Naive thymus-derived CD4-positive, alpha-beta T cell (primary cell): ENCODE measurements around the gene CLSTN2. TPM values are rescaled to one million over a fixed set of nuclear protein-coding genes. Genes with fewer than 3 reads are reported as not detected.

Experiments used
- ATAC-seq: fragments of 150-1000 bp; cut with Tn5 transposase; 2 replicates; pipeline ENCODE4 v1.10.0; 2021; ENCODE audit warnings: mild to moderate bottlenecking, moderate library complexity
- CTCF ChIA-PET: fragments of 350-600 bp; sonication (Branson Sonifier 250); formaldehyde crosslinking; loops from one replicate; lab custom pipeline; 2021; ENCODE audit warnings: antibody characterized with exemption; lab: Charles Lee
- POLR2A ChIA-PET: fragments of 350-600 bp; sonication (Branson Sonifier 250); formaldehyde crosslinking; loops from one replicate; lab custom pipeline; 2021; ENCODE audit warnings: antibody characterized with exemption, inconsistent platforms; lab: Charles Lee
- DNase-seq, 9 donors: peaks; one replicate each; pipeline versions ENCODE4 v3.0.0 to v3.0.0-alpha.2; 2020 to 2022; ENCODE audit warnings: mixed read lengths in 1 of 9
- H3K27ac ChIP-seq: one replicate; pipeline ENCODE4 v1.7.0; 2013; ENCODE audit warnings: mild to moderate bottlenecking, low read depth, low read length, moderate library complexity
- H3K27me3 ChIP-seq, 2 donors: one replicate each; pipeline ENCODE4 v1.7.0; 2013; ENCODE audit warnings: low read length in 2 of 2, mild to moderate bottlenecking in 2 of 2, moderate library complexity in 2 of 2; ENCODE audit not compliant: control insufficient read depth in 2 of 2, insufficient read depth in 2 of 2
- H3K36me3 ChIP-seq, 3 experiments: 1 replicate in 2 of 3; 2 replicates in 1 of 3; pipeline ENCODE4 v1.7.0; 2013; ENCODE audit warnings: low read length in 3 of 3, mild to moderate bottlenecking in 3 of 3, moderate library complexity in 1 of 3; ENCODE audit not compliant: insufficient read depth in 3 of 3, control insufficient read depth in 2 of 3
- H3K4me1 ChIP-seq, 2 donors: one replicate each; pipeline ENCODE4 v1.7.0; 2013; ENCODE audit warnings: low read length in 2 of 2, mild to moderate bottlenecking in 2 of 2, moderate library complexity in 1 of 2; ENCODE audit not compliant: control insufficient read depth in 2 of 2, insufficient read depth in 2 of 2
- H3K4me3 ChIP-seq: 2 replicates; pipeline ENCODE4 v1.7.0; 2013; ENCODE audit warnings: mild to moderate bottlenecking, low read length
- H3K9me3 ChIP-seq, 3 experiments: 1 replicate in 2 of 3; 2 replicates in 1 of 3; pipeline ENCODE4 v1.7.0; 2013; ENCODE audit warnings: low read length in 3 of 3; ENCODE audit not compliant: control insufficient read depth in 2 of 3
- H3K27ac Mint-ChIP-seq, 9 donors: one replicate each; pipeline ENCODE4 v1.8.0; 2020 to 2022; ENCODE audit warnings: mixed read lengths in 9 of 9, mild to moderate bottlenecking in 8 of 9, moderate library complexity in 5 of 9, inconsistent platforms in 2 of 9
- H3K27me3 Mint-ChIP-seq, 5 donors: one replicate each; pipeline ENCODE4 v1.8.0; 2021 to 2022; ENCODE audit warnings: mixed read lengths in 5 of 5, mild to moderate bottlenecking in 1 of 5
- H3K36me3 Mint-ChIP-seq, 5 donors: one replicate each; pipeline ENCODE4 v1.8.0; 2020 to 2022; ENCODE audit warnings: mixed read lengths in 5 of 5, mild to moderate bottlenecking in 3 of 5, inconsistent platforms in 1 of 5
- H3K4me1 Mint-ChIP-seq, 7 donors: one replicate each; pipeline ENCODE4 v1.8.0; 2020 to 2022; ENCODE audit warnings: mixed read lengths in 7 of 7, mild to moderate bottlenecking in 3 of 7, inconsistent platforms in 1 of 7
- H3K4me3 Mint-ChIP-seq, 10 donors: one replicate each; pipeline ENCODE4 v1.8.0; 2020 to 2022; ENCODE audit warnings: mild to moderate bottlenecking in 10 of 10, mixed read lengths in 10 of 10, moderate library complexity in 6 of 10, inconsistent platforms in 2 of 10
- H3K9me3 Mint-ChIP-seq, 11 donors: one replicate each; pipeline ENCODE4 v1.8.0; 2020 to 2022; ENCODE audit warnings: mixed read lengths in 11 of 11, mild to moderate bottlenecking in 4 of 11, inconsistent platforms in 1 of 11, moderate library complexity in 1 of 11
- intact Hi-C, 2 donors: fragments of 100-400 bp; cut with micrococcal nuclease; formaldehyde crosslinking; loops; one replicate each; pipeline ENCODE4 v1.15.1; 2023
- polyA plus RNA-seq, 2 donors: library from polyadenylated mRNA; unstranded; fragments of 300-500 nt; fragmentation: Illumina TruSeq; gene quantifications; one replicate each; pipeline ENCODE4 v1.2.3, GENCODE V29; 2021
- total RNA-seq, 6 experiments: library from RNA in 5 of 6; stranded (reverse) in 5 of 6; gene quantifications; 1 replicate in 5 of 6; 2 replicates in 1 of 6; pipeline ENCODE4 v1.2.3 and lab custom pipeline; 2021 to 2026

CLSTN2 gene
- total and polyA plus RNA-seq, 7 experiments from 2014 or later: 0.02 TPM; not detected in 6

DNA sequence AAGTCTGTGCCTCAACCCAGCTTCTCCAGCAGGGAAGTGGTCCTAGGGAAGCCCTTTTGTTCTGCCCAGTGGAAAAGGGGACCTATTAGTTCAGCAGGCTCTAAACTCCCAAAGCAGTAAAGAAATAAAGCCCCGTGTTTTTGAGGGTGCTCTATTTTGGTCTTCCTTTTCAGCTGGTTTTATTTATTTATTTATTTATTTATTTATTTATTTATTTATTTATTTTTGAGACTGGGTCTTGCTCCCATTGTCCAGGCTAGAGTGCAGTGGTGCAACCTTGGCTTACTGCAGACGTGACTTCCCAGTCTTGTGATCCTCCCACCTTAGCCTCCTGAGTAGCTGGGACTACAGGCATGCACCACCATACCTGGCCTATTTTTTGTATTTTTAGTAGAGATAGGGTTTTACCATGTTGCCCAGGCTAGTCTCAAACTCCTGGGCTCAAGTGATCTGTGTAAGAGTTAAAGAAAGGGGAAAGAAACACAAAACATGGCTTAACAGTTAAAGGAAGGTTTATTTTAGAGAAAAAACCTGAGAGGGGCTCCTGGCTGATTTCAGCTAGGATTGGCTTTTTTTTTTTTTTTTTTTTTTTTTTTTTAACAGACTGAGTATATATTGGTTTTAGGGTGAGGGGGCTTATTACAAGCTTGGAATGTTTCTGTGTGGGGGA lies 154.6 kb downstream of the CLSTN2 start:
- H3K4me1 ChIP-seq: no peaks in the 10 kb centered on the region
- no peak overlapping the region for H3K4me3 ChIP-seq
- intact Hi-C loops: no loop called here
- H3K9me3 ChIP-seq: no peaks in the 10 kb centered on the region
- H3K27me3 ChIP-seq: no peaks in the 10 kb centered on the region
- Mint-ChIP-seq H3K9me3 (peaks cover 0 to 2% (median 0%) of the 10 kb centered on the region in 11 donors), H3K27ac (no peak overlapping the region), H3K27me3 (peaks cover 0 to 30% (median 8%) of the 10 kb centered on the region in 5 donors), H3K36me3 (no peaks in the 10 kb centered on the region), H3K4me1 (no peaks in the 10 kb centered on the region), H3K4me3 (no peak overlapping the region)
- no peak for ATAC-seq
- H3K27ac ChIP-seq: no peak overlapping the region
- ChIA-PET POLR2A (no interaction called here), CTCF (no interaction called here)
- no peak for DNase-seq
- no peaks in the 10 kb centered on the region for H3K36me3 ChIP-seq

DNA sequence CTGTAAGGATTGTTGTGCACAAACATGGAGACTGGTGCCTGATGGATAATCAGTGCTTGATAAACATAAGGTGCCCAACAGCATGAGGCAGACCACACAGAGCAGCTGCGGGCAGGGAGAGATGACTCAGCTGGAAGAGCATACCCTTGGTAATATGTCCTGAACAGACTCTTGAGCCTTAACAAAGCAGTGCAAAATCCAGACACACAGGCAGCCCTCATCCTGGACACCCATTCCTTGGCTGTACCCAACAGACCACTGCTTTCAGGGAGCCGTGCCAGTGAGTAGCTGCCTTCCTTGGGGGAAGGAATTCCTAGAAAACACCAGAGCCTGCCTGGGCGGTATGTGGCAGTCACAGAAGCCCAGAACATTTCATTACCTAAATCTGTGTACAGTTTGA lies 156.2 kb downstream of the CLSTN2 start:
- ATAC-seq: no peak
- no peaks in the 10 kb centered on the region for H3K4me1 Mint-ChIP-seq

DNA sequence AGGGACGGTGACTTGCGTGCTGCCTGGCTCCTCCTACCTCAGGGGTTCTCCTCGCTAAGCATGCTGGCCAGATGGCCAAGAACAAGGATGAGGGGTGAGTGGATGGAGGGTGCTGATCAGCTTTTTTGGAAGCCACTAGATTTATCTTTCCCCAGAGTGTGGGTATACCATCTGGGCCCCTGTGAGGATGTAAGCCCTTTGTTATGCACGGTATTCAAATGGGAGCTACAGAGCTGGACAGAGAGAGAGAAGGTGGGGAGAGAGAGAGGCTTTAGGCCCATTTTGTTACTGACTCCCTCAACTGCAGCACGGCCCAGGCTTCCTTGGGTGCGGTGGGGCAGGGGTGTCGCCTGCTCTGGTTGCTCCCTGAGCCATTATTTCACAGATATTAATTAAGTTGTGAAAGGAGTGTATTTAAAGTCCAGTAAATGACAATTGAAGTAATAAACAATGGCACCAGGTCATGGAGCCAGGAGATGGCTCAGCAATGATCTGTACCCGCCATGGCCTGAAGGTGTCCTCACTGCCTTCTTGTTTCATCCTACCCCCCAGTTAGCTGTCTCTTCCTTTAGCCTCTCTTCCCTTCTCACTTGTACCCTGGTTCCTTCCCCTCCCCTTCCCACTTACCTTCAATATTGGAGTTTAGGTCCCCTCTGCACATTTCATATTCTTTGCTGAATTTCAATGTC lies 158.0 kb downstream of the CLSTN2 start:
- H3K4me1 ChIP-seq: no peaks in the 10 kb centered on the region
- no peak overlapping the region for H3K27ac Mint-ChIP-seq
- DNase-seq: no peak
- no peaks in the 10 kb centered on the region for H3K36me3 ChIP-seq
- ChIA-PET POLR2A (no interaction called here), CTCF (no interaction called here)
- H3K27me3 Mint-ChIP-seq: peaks cover 0 to 30% (median 8%) of the 10 kb centered on the region in 5 donors
- H3K4me1 Mint-ChIP-seq: no peaks in the 10 kb centered on the region
- peaks cover 0 to 4% (median 0%) of the 10 kb centered on the region in 11 donors for H3K9me3 Mint-ChIP-seq
- intact Hi-C loops: no loop called here
- no peak overlapping the region for H3K27ac ChIP-seq
- no peak for ATAC-seq
- H3K27me3 ChIP-seq: no peaks in the 10 kb centered on the region
- H3K9me3 ChIP-seq: no peaks in the 10 kb centered on the region
- H3K4me3 Mint-ChIP-seq: no peak overlapping the region
- no peak overlapping the region for H3K4me3 ChIP-seq
- H3K36me3 Mint-ChIP-seq: no peaks in the 10 kb centered on the region

More for the DNA sequence above, 156.2 kb downstream of the CLSTN2 start:
- intact Hi-C loops: no loop called here
- no peak for DNase-seq
- H3K27me3 ChIP-seq: no peaks in the 10 kb centered on the region
- no peaks in the 10 kb centered on the region for H3K36me3 Mint-ChIP-seq
- H3K27me3 Mint-ChIP-seq: peaks cover 0 to 31% (median 8%) of the 10 kb centered on the region in 5 donors
- H3K4me3 Mint-ChIP-seq: no peak overlapping the region
- POLR2A ChIA-PET: no interaction called here
- no peaks in the 10 kb centered on the region for H3K9me3 ChIP-seq
- H3K36me3 ChIP-seq: no peaks in the 10 kb centered on the region
- no peak overlapping the region for H3K27ac Mint-ChIP-seq
- H3K4me3 ChIP-seq: no peak overlapping the region
- no peaks in the 10 kb centered on the region for H3K4me1 ChIP-seq
- CTCF ChIA-PET: no interaction called here
- H3K9me3 Mint-ChIP-seq: peaks cover 0 to 3% (median 0%) of the 10 kb centered on the region in 11 donors
- H3K27ac ChIP-seq: no peak overlapping the region

DNA sequence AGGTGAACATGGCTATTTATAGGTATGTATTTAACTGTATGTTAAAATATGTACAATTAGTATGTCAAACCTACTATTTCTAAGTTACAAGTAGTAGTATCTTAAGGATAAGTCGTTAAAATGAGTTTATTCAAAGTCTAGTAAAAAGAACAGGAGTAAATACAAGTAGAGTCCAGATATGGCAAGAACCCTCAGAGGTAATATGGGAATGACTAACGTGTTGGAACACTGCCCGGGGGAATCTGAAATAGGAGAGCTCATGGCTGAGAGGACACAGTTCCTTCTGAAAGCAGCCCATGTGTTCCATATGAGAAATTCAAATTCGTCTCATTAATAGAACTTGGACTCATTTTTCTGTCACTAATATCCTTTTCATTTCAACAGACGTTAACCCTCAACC lies 158.8 kb downstream of the CLSTN2 start:
- intact Hi-C loops: no loop called here
- H3K4me1 Mint-ChIP-seq: no peaks in the 10 kb centered on the region
- Histone ChIP-seq H3K4me1 (no peaks in the 10 kb centered on the region), H3K27me3 (no peaks in the 10 kb centered on the region), H3K4me3 (no peak overlapping the region), H3K36me3 (no peaks in the 10 kb centered on the region), H3K9me3 (no peaks in the 10 kb centered on the region), H3K27ac (no peak overlapping the region)
- DNase-seq: no peak
- H3K27me3 Mint-ChIP-seq: peaks cover 0 to 30% (median 8%) of the 10 kb centered on the region in 5 donors
- ChIA-PET POLR2A (no interaction called here), CTCF (no interaction called here)
- no peak overlapping the region for H3K4me3 Mint-ChIP-seq
- H3K9me3 Mint-ChIP-seq: peaks cover 0 to 4% (median 0%) of the 10 kb centered on the region in 11 donors
- ATAC-seq: no peak
- no peak overlapping the region for H3K27ac Mint-ChIP-seq
- H3K36me3 Mint-ChIP-seq: no peaks in the 10 kb centered on the region

DNA sequence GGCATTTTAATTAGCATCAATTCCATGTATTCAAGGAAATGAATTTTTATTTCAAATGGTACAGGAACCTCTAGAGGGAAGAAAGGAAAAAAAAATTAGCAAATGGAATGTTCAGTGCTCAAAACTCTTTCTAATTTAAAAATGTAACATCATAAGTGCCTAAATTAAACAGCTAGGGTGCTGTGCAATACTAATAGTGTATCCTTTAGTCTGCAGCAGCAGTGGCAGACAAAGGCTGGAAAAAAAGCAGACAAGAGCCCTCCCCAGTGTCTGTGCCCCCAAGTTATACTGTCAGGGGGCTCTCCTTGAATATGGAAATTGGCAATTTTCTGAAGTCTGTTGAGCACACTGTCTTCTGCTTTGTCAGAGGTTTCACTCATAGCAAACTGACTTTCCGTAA lies 159.5 kb downstream of the CLSTN2 start:
- H3K36me3 ChIP-seq: no peaks in the 10 kb centered on the region
- peaks cover 0 to 30% (median 8%) of the 10 kb centered on the region in 5 donors for H3K27me3 Mint-ChIP-seq
- CTCF ChIA-PET: no interaction called here
- H3K9me3 ChIP-seq: no peaks in the 10 kb centered on the region
- POLR2A ChIA-PET: no interaction called here
- H3K4me1 ChIP-seq: no peaks in the 10 kb centered on the region
- H3K9me3 Mint-ChIP-seq: peaks cover 0 to 4% (median 0%) of the 10 kb centered on the region in 11 donors
- no peak overlapping the region for H3K4me3 Mint-ChIP-seq
- intact Hi-C loops: no loop called here
- H3K4me1 Mint-ChIP-seq: no peaks in the 10 kb centered on the region
- DNase-seq (no peak), ATAC-seq (no peak)
- no peaks in the 10 kb centered on the region for H3K27me3 ChIP-seq
- no peaks in the 10 kb centered on the region for H3K36me3 Mint-ChIP-seq
- no peak overlapping the region for H3K27ac Mint-ChIP-seq
- H3K4me3 ChIP-seq: no peak overlapping the region
- no peak overlapping the region for H3K27ac ChIP-seq

DNA sequence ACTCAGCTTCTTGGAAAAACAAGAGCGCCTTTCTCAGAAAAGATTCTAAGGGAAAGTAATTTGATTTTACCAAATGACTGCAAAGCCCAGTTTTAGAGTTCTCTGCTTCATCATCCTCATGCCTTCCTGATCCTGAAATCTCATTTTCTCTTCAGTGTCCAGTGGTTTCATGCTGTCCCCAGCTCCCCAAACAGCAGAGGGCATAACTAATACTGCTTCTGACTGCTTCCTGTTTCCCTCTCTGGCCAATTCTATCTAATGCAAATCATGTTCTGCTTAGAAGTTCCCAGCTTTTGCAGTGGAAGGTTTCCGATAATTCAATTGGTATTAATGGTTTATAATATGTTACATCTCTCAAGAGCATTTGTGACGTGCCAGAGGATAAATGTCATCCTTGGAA lies 161.1 kb downstream of the CLSTN2 start:
- DNase-seq: no peak
- ChIA-PET CTCF (no interaction called here), POLR2A (no interaction called here)
- no peaks in the 10 kb centered on the region for H3K4me1 ChIP-seq
- H3K36me3 Mint-ChIP-seq: no peaks in the 10 kb centered on the region
- H3K27ac ChIP-seq: no peak overlapping the region
- H3K27me3 ChIP-seq: no peaks in the 10 kb centered on the region
- no peaks in the 10 kb centered on the region for H3K36me3 ChIP-seq
- H3K27me3 Mint-ChIP-seq: peaks cover 0 to 29% (median 0%) of the 10 kb centered on the region in 5 donors
- no peak for ATAC-seq
- H3K4me3 ChIP-seq: no peak overlapping the region
- H3K9me3 Mint-ChIP-seq: peaks cover 0 to 6% (median 0%) of the 10 kb centered on the region in 11 donors
- H3K27ac Mint-ChIP-seq: no peak overlapping the region
- intact Hi-C loops: no loop called here
- H3K4me3 Mint-ChIP-seq: no peak overlapping the region
- H3K4me1 Mint-ChIP-seq: no peaks in the 10 kb centered on the region
- no peaks in the 10 kb centered on the region for H3K9me3 ChIP-seq
